Gastroesophageal sphincter (tissue), 3 donors: ENCODE data around the gene SMIM35.

ENCODE experiments used
- CTCF ChIP-seq, 4 experiments: fragments of 200-600 bp in 2 of 4; fragments of 450-650 bp in 2 of 4; sonication (generic) in 1 of 4; IDR thresholded peaks; one replicate each; pipeline ENCODE4 v1.5.1; 2017 to 2019; ENCODE audit warnings: antibody characterized with exemption in 4 of 4, mild to moderate bottlenecking in 2 of 4, moderate library complexity in 2 of 4
- EP300 ChIP-seq: sonication (generic); formaldehyde crosslinking; IDR thresholded peaks from one replicate; pipeline ENCODE4 v1.6.1; 2017; ENCODE audit warnings: antibody characterized with exemption, mild to moderate bottlenecking
- POLR2A ChIP-seq, 2 donors: fragments of 450-650 bp; IDR thresholded peaks; one replicate each; pipeline ENCODE4 v1.6.1; 2017; ENCODE audit warnings: antibody characterized with exemption in 2 of 2, mild to moderate bottlenecking in 2 of 2, moderate library complexity in 1 of 2
- POLR2AphosphoS5 ChIP-seq: sonication (generic); formaldehyde crosslinking; IDR thresholded peaks from one replicate; pipeline ENCODE4 v1.6.1; 2017; ENCODE audit warnings: antibody characterized with exemption

GRCh38 chr11:118060081-118060661, 26.6 kb downstream of the SMIM35 start:
- TF ChIP-seq POLR2A (IDR thresholded peaks at IDR 0.05) (no peak), EP300 (no peak), CTCF (IDR thresholded peaks at IDR 0.05) (no peak), POLR2AphosphoS5 (no peak)
